Fibroblast of peridontal ligament (primary cell): ENCODE results near the gene RBM33.
"Not testable (repeated sequence)": the region's sequence is repeated elsewhere in the genome, so short reads cannot be mapped to it uniquely, and the experiment has no call there.

Experiments used
- DNase-seq: peaks from one replicate; pipeline ENCODE4 v3.0.0-alpha.2; 2010; ENCODE audit errors: extremely low read depth

The RBM33 gene

GRCh38 chr7:155807789-155808548 is 163.5 kb downstream of the RBM33 start:
- DNase-seq: no peak

GRCh38 chr7:155808549-155809331 is 164.3 kb downstream of the RBM33 start:
- DNase-seq: no peak

- no peak for DNase-seq
These were observed 165.0 kb downstream of the RBM33 start for GRCh38 chr7:155809332-155809946.

- DNase-seq: no peak
These were observed 165.7 kb downstream of the RBM33 start for GRCh38 chr7:155809947-155810769.

GRCh38 chr7:155810770-155811559 is 166.5 kb downstream of the RBM33 start:
- no peak for DNase-seq

- no peak for DNase-seq
These were observed 167.1 kb downstream of the RBM33 start for GRCh38 chr7:155811560-155811894.

GRCh38 chr7:155811895-155812761 is 167.7 kb downstream of the RBM33 start, which contains the start of gene SHH:
SHH (minus strand) TSS chr7:155812463; CDS start chr7:155812122, 341 bp downstream.
- DNase-seq: peak; percentile 16

GRCh38 chr7:155813125-155813524 is 168.7 kb downstream of the RBM33 start:
- DNase-seq: no peak

GRCh38 chr7:155813546-155814315 is 169.3 kb downstream of the RBM33 start:
- DNase-seq: no peak

GRCh38 chr7:155814316-155815276 is 170.1 kb downstream of the RBM33 start:
- no peak for DNase-seq

- DNase-seq: no peak
These were observed 171.1 kb downstream of the RBM33 start for GRCh38 chr7:155815332-155816191.

- DNase-seq: no peak
These were observed 171.7 kb downstream of the RBM33 start for GRCh38 chr7:155816192-155816508.

GRCh38 chr7:155816996-155817395 is 172.5 kb downstream of the RBM33 start:
- DNase-seq: no peak

GRCh38 chr7:155817515-155817914 is 173.1 kb downstream of the RBM33 start:
- not testable (repeated sequence) for DNase-seq

GRCh38 chr7:155818154-155818819 is 173.8 kb downstream of the RBM33 start:
- no peak for DNase-seq

GRCh38 chr7:155818820-155819168 is 174.3 kb downstream of the RBM33 start:
- no peak for DNase-seq

- no peak for DNase-seq
These were observed 174.7 kb downstream of the RBM33 start for GRCh38 chr7:155819186-155819585.
